Activated CD8-positive, alpha-beta T cell treated with anti-CD3 and anti-CD28 coated beads for 36 hours (primary cell): ENCODE measurements around the gene ETV6. TPM values are rescaled to one million over a fixed set of nuclear protein-coding genes. Genes with fewer than 3 reads are reported as not detected.

Source experiments
- ATAC-seq: fragments of 200-7000 bp; cut with Tn5 transposase; one replicate; pipeline ENCODE4 v1.10.0; 2021; ENCODE audit warnings: mild to moderate bottlenecking, moderate library complexity
- CTCF ChIA-PET: fragments of 350-600 bp; sonication (Branson Sonifier 250); formaldehyde crosslinking; loops from one replicate; lab custom pipeline; 2021; ENCODE audit warnings: antibody characterized with exemption; lab: Charles Lee
- POLR2A ChIA-PET: fragments of 350-600 bp; sonication (Branson Sonifier 250); formaldehyde crosslinking; loops from one replicate; lab custom pipeline; 2021; ENCODE audit warnings: antibody characterized with exemption; lab: Charles Lee
- DNase-seq: peaks from one replicate; pipeline ENCODE4 v3.0.0-alpha.2; 2020
- H3K27ac Mint-ChIP-seq: one replicate; pipeline ENCODE4 v1.8.0; 2021; ENCODE audit warnings: mild to moderate bottlenecking, mixed read lengths
- H3K27me3 Mint-ChIP-seq: one replicate; pipeline ENCODE4 v1.8.0; 2021; ENCODE audit warnings: mixed read lengths
- H3K36me3 Mint-ChIP-seq: one replicate; pipeline ENCODE4 v1.8.0; 2021; ENCODE audit warnings: low read depth, mixed read lengths
- H3K4me1 Mint-ChIP-seq: one replicate; pipeline ENCODE4 v1.8.0; 2021; ENCODE audit warnings: low read depth, mixed read lengths
- H3K4me3 Mint-ChIP-seq: one replicate; pipeline ENCODE4 v1.8.0; 2021; ENCODE audit warnings: mild to moderate bottlenecking, moderate library complexity, mixed read lengths
- H3K9me3 Mint-ChIP-seq: one replicate; pipeline ENCODE4 v1.8.0; 2021; ENCODE audit warnings: mixed read lengths
- CTCF ChIP-seq: fragments of 200-600 bp; IDR thresholded peaks from one replicate; pipeline ENCODE4 v1.8.0; 2022; ENCODE audit warnings: antibody characterized with exemption, mild to moderate bottlenecking
- intact Hi-C: fragments of 100-400 bp; cut with micrococcal nuclease; formaldehyde crosslinking; loops from one replicate; pipeline ENCODE4 v1.10.0; 2022
- total RNA-seq, 2 experiments: library from RNA; stranded (reverse); gene quantifications; one replicate each; pipeline ENCODE4 v1.2.3, GENCODE V29; 2021

Gene ETV6
- total RNA-seq, 2 experiments from 2014 or later, result 20.5 to 22.7 TPM

GRCh38 chr12:11704089-11704488 lies 54.6 kb downstream of the ETV6 start:
- CTCF ChIA-PET, result interaction anchor here (1.2 kb wide), 1 partner anchor 22 kb away, joined by 3 read pairs; no protein-coding TSS in a partner anchor
- Mint-ChIP-seq H3K4me3 (no peak overlapping the region), H3K4me1 (peaks cover 32% of the 10 kb centered on the region), H3K36me3 (peaks cover 4% of the 10 kb centered on the region), H3K27ac (no peak overlapping the region), H3K9me3 (peaks cover 2% of the 10 kb centered on the region), H3K27me3 (no peaks in the 10 kb centered on the region)
- intact Hi-C loops, result no loop called here
- no peak for TF ChIP-seq CTCF
- POLR2A ChIA-PET, result interaction anchor here (0.6 kb wide), 1 partner anchor 14 kb away, joined by 3 read pairs; no protein-coding TSS in a partner anchor
- ATAC-seq, result no peak
- no peak for DNase-seq

- no peak overlapping the region for H3K4me3 Mint-ChIP-seq
- POLR2A ChIA-PET, result interaction anchor here (0.6 to 1.0 kb wide), 2 partner anchors 55 to 63 kb away, joined by 3 to 6 read pairs; partner anchors contain the start of gene ETV6
- no peak overlapping the region for H3K27ac Mint-ChIP-seq
- intact Hi-C loops, result no loop called here
- TF ChIP-seq CTCF, result no peak
- peaks cover 32% of the 10 kb centered on the region for H3K4me1 Mint-ChIP-seq
- peaks cover 2% of the 10 kb centered on the region for H3K9me3 Mint-ChIP-seq
- DNase-seq, result no peak
- no peak for ATAC-seq
- H3K27me3 Mint-ChIP-seq, result no peaks in the 10 kb centered on the region
- peaks cover 4% of the 10 kb centered on the region for H3K36me3 Mint-ChIP-seq
- CTCF ChIA-PET, result interaction anchor here (1.2 kb wide), 1 partner anchor 21 kb away, joined by 3 read pairs; no protein-coding TSS in a partner anchor
Observed at GRCh38 chr12:11705010-11705409, 55.5 kb downstream of the ETV6 start.

- H3K4me3 Mint-ChIP-seq, result no peak overlapping the region
- intact Hi-C loops, result no loop called here
- no peak for ATAC-seq
Observed at GRCh38 chr12:11706509-11707379, 57.3 kb downstream of the ETV6 start.

GRCh38 chr12:11707535-11707934 lies 58.1 kb downstream of the ETV6 start:
- intact Hi-C loops, result no loop called here
- ChIA-PET POLR2A (no interaction called here), CTCF (no interaction called here)
- Mint-ChIP-seq H3K36me3 (peaks cover 4% of the 10 kb centered on the region), H3K27me3 (no peaks in the 10 kb centered on the region), H3K9me3 (peaks cover 2% of the 10 kb centered on the region), H3K4me1 (peaks cover 29% of the 10 kb centered on the region), H3K27ac (no peak overlapping the region), H3K4me3 (no peak overlapping the region)
- TF ChIP-seq CTCF, result no peak
- ATAC-seq (no peak), DNase-seq (no peak)

More at GRCh38 chr12:11706509-11707379, 57.3 kb downstream of the ETV6 start:
- H3K9me3 Mint-ChIP-seq, result peaks cover 2% of the 10 kb centered on the region
- DNase-seq, result no peak
- POLR2A ChIA-PET, result no interaction called here
- no peak for TF ChIP-seq CTCF
- no peak overlapping the region for H3K27ac Mint-ChIP-seq
- peaks cover 32% of the 10 kb centered on the region for H3K4me1 Mint-ChIP-seq
- CTCF ChIA-PET, result no interaction called here
- H3K36me3 Mint-ChIP-seq, result peaks cover 4% of the 10 kb centered on the region
- no peaks in the 10 kb centered on the region for H3K27me3 Mint-ChIP-seq

GRCh38 chr12:11709513-11709912 lies 60.0 kb downstream of the ETV6 start:
- CTCF ChIA-PET, result no interaction called here
- ATAC-seq, result no peak
- peaks cover 27% of the 10 kb centered on the region for H3K4me1 Mint-ChIP-seq

More at GRCh38 chr12:11709513-11709912, 60.0 kb downstream of the ETV6 start:
- no peak overlapping the region for H3K27ac Mint-ChIP-seq
- H3K27me3 Mint-ChIP-seq, result no peaks in the 10 kb centered on the region
- POLR2A ChIA-PET, result interaction anchor here (0.7 kb wide), 1 partner anchor 301 kb away, joined by 3 read pairs; no protein-coding TSS in a partner anchor
- peaks cover 2% of the 10 kb centered on the region for H3K36me3 Mint-ChIP-seq
- intact Hi-C loops, result no loop called here
- H3K9me3 Mint-ChIP-seq, result no peaks in the 10 kb centered on the region
- TF ChIP-seq CTCF, result no peak
- H3K4me3 Mint-ChIP-seq, result no peak overlapping the region
- no peak for DNase-seq
